OCI-LY3 (cell line): ENCODE results near the gene ENOX2.

Source experiments
- H2AFZ ChIP-seq: fragments of 200-600, 300-600 bp; shearing (Covaris generic); 2 replicates; pipeline ENCODE4 v1.6.0; 2014; ENCODE audit warnings: antibody characterized with exemption, low read depth, low read length
- H3K27ac ChIP-seq: fragments of 200-600, 300-600 bp; sonication (generic); 2 replicates; pipeline ENCODE4 v1.5.1; 2014; ENCODE audit warnings: mild to moderate bottlenecking, low read length, moderate library complexity, mixed read lengths
- H3K27me3 ChIP-seq: fragments of 200-600, 300-600 bp; sonication (generic); 2 replicates; pipeline ENCODE4 v1.6.1; 2014; ENCODE audit warnings: low read depth, low read length, mixed read lengths
- H3K36me3 ChIP-seq: fragments of 200-600, 300-600 bp; sonication (generic); replicated peaks from 2 replicates; pipeline ENCODE3; 2014; ENCODE audit warnings: low read depth, low read length, mixed read lengths
- H3K4me1 ChIP-seq: fragments of 300-600, 200-600 bp; sonication (generic); 2 replicates; pipeline ENCODE4 v1.6.1; 2014; ENCODE audit warnings: low read length, mixed read lengths
- H3K4me2 ChIP-seq: fragments of 200-600, 300-600 bp; sonication (generic); 2 replicates; pipeline ENCODE4 v1.6.1; 2014; ENCODE audit warnings: low read length, mixed read lengths
- H3K4me3 ChIP-seq: fragments of 300-600, 200-600 bp; sonication (generic); 2 replicates; pipeline ENCODE4 v1.5.1; 2014; ENCODE audit warnings: antibody characterized with exemption, mild to moderate bottlenecking, low read length, moderate library complexity
- H3K79me2 ChIP-seq: fragments of 300-600, 200-600 bp; shearing (Covaris generic); 2 replicates; pipeline ENCODE4 v1.6.1; 2014; ENCODE audit warnings: mild to moderate bottlenecking, low read length, mixed read lengths
- H3K9ac ChIP-seq: fragments of 300-600, 200-600 bp; shearing (Covaris generic); 2 replicates; pipeline ENCODE4 v1.6.0; 2014; ENCODE audit warnings: mild to moderate bottlenecking, low read length, moderate library complexity
- H3K9me3 ChIP-seq: fragments of 200-600, 300-600 bp; shearing (Covaris generic); 2 replicates; pipeline ENCODE4 v1.6.1; 2014; ENCODE audit warnings: low read length, mixed read lengths; ENCODE audit not compliant: insufficient read depth
- H4K20me1 ChIP-seq: fragments of 200-600, 300-600 bp; sonication (generic); 2 replicates; pipeline ENCODE4 v1.6.1; 2016; ENCODE audit warnings: low read length, mixed read lengths; ENCODE audit not compliant: insufficient read depth
- EZH2phosphoT487 ChIP-seq: fragments of 200-600 bp; shearing (Covaris generic); IDR thresholded peaks from 2 replicates; pipeline ENCODE4 v1.6.1; 2018; ENCODE audit warnings: antibody characterized with exemption, mixed run types, low read depth
- TF ChIP-seq, protein P1 (sequence below): fragments of 200-600, 300-600 bp; sonication (generic); IDR thresholded peaks from 2 replicates; pipeline ENCODE4 v1.5.1; 2014; ENCODE audit warnings: antibody characterized with exemption, low read length, low read depth

Gene ENOX2

DNA sequence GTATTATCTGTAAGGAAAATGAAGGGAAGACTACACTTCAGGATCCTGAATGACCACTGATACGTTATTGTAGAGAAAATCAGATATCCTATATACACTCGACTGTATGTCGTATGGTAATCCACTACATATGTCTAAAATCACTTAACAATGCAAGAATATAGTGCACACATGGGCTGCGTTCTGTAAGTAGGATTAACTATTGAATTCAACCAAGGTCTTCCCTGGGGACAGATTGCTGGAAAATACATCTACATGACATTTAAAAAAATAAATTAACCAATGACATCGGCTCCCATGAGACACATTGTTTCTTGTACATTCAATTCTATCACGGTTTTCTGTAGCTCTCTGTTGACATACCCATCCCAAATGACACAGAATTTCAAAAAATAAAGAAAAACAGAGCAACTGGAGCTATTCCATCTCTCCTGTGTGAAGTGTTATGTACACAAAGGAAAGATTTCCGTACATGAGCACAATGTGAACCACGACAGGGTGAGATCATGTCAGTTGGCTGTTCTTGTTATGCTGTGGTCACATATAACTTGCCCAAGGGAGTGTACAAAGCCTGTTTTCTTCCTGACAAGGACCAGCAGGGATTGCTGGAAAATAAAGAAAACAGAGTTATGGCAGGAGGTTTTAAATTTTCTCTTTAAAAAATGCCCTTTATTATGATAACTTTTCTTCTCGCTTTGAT lies 6.1 kb downstream of the ENOX2 start:
- Histone ChIP-seq H2AFZ (no peak overlapping the region), H3K27ac (no peak overlapping the region), H3K79me2 (peaks cover 3% of the 10 kb centered on the region; the same call in 1 of the 2 replicates), H3K9ac (no peak overlapping the region), H3K9me3 (no peaks in the 10 kb centered on the region), H3K4me3 (no peak overlapping the region), H3K36me3 (no peaks in the 10 kb centered on the region), H4K20me1 (no peaks in the 10 kb centered on the region), H3K4me2 (no peak overlapping the region), H3K27me3 (no peaks in the 10 kb centered on the region), H3K4me1 (peaks cover 2% of the 10 kb centered on the region; the same call in 1 of the 2 replicates)
- TF ChIP-seq, protein P1, sequence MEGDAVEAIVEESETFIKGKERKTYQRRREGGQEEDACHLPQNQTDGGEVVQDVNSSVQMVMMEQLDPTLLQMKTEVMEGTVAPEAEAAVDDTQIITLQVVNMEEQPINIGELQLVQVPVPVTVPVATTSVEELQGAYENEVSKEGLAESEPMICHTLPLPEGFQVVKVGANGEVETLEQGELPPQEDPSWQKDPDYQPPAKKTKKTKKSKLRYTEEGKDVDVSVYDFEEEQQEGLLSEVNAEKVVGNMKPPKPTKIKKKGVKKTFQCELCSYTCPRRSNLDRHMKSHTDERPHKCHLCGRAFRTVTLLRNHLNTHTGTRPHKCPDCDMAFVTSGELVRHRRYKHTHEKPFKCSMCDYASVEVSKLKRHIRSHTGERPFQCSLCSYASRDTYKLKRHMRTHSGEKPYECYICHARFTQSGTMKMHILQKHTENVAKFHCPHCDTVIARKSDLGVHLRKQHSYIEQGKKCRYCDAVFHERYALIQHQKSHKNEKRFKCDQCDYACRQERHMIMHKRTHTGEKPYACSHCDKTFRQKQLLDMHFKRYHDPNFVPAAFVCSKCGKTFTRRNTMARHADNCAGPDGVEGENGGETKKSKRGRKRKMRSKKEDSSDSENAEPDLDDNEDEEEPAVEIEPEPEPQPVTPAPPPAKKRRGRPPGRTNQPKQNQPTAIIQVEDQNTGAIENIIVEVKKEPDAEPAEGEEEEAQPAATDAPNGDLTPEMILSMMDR = no peak
- TF ChIP-seq EZH2phosphoT487 = no peak

DNA sequence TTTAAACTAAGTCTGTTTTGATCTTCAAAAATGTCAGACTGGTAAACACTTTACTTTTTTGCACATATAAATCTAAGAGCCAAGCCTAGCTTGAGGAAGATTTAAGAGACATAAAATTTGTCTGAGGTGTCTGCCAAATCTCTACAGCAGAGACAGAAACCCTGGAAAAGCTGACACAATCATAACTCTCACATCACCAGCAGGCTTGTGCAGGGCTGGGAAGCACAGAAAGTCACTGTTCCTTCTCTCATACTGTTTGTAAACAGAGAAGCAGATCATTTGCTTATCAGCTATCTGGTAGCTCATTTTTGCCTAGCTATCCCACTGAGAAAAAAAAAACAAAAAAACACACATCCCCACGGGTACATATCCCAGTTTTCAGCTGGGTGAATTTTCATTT lies 7.0 kb downstream of the ENOX2 start:
- H4K20me1 ChIP-seq = no peaks in the 10 kb centered on the region
- H2AFZ ChIP-seq = no peak overlapping the region
- H3K27ac ChIP-seq = no peak overlapping the region
- H3K9ac ChIP-seq = no peak overlapping the region
- no peaks in the 10 kb centered on the region for H3K4me1 ChIP-seq
- no peaks in the 10 kb centered on the region for H3K36me3 ChIP-seq
- H3K79me2 ChIP-seq = no peaks in the 10 kb centered on the region
- TF ChIP-seq, protein P1 = no peak
- TF ChIP-seq EZH2phosphoT487 = no peak
- H3K4me2 ChIP-seq = no peak overlapping the region
- H3K4me3 ChIP-seq = no peak overlapping the region
- no peaks in the 10 kb centered on the region for H3K27me3 ChIP-seq
- H3K9me3 ChIP-seq = no peaks in the 10 kb centered on the region

DNA sequence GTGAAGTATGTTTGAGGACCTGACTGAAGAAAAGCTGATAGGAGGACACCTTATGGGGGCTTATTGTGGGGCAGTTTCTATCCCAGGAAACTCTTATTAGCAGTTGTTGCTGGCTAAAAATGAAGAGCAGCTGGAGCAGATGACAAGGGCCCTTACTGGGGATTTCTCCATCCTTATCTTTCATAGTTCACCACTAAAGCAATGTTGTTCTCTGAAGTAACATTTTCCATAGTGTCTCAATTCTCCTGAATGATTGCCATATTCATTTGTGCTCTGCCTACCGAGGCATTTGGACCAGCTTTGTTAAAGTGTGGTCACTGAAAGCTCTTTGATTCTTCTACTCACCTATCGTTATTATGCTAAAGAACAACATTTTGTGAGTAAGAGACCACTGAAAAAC lies 7.7 kb downstream of the ENOX2 start:
- Histone ChIP-seq H3K36me3 (no peaks in the 10 kb centered on the region), H3K9ac (no peak overlapping the region), H4K20me1 (no peaks in the 10 kb centered on the region), H3K4me2 (no peak overlapping the region), H3K27me3 (no peaks in the 10 kb centered on the region), H3K79me2 (no peaks in the 10 kb centered on the region), H3K27ac (no peak overlapping the region), H2AFZ (no peak overlapping the region), H3K9me3 (no peaks in the 10 kb centered on the region), H3K4me3 (no peak overlapping the region), H3K4me1 (no peaks in the 10 kb centered on the region)
- TF ChIP-seq EZH2phosphoT487 = no peak
- TF ChIP-seq, protein P1 = no peak

DNA sequence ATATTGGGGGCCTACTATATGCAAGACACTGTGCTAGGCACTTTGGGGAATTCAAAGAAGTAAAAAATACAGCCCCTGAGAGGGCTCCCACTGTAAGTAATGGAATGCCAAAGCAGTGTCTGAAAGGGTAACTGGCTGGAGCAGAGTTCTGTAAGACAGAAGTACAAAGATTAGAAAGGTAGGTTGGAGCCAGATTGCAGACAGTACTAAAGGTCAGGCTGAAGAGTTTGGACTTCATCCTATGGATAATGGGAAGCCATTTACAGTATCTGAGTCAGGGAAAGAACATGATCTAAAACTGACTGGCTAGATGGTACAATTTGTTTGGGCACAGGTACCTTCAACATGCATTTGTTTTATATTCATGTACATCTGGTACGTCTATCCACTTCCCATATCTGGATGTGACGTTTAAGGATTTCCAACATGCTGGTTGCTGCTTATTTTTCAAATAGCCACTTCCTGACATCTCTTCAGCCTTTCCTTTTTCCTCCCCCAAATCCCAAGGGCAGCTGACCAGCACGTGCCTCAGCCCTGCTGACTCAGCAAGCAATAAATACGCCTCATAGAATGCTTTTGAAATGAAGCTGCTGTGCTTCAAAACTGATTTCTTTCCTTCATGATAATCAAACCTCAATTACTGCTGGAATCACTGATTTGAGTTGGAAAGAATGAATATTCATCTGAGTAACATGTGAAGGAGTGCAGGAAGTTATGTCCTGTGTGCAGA lies 9.5 kb downstream of the ENOX2 start:
- Histone ChIP-seq H3K9me3 (no peaks in the 10 kb centered on the region), H3K27me3 (no peaks in the 10 kb centered on the region), H3K4me2 (no peak overlapping the region), H3K4me3 (no peak overlapping the region), H3K27ac (no peak overlapping the region), H4K20me1 (no peaks in the 10 kb centered on the region), H3K36me3 (no peaks in the 10 kb centered on the region), H3K9ac (no peak overlapping the region), H3K79me2 (no peaks in the 10 kb centered on the region), H3K4me1 (no peaks in the 10 kb centered on the region), H2AFZ (no peak overlapping the region)
- no peak for TF ChIP-seq EZH2phosphoT487
- TF ChIP-seq, protein P1 = no peak
